SK-N-SH treated with all-trans-retinoic acid at 6 μM for 48 hours (cell line): ENCODE measurements around the gene MIPOL1.

Source experiments
- ATAC-seq: fragments of 200-7000 bp; cut with Tn5 transposase; 3 replicates; pipeline ENCODE4 v1.9.1; 2020; ENCODE audit warnings: mild to moderate bottlenecking, moderate library complexity
- BACH2 ChIP-seq: fragments of 250-450 bp; sonication (Bioruptor Pico); IDR thresholded peaks from 2 replicates; pipeline ENCODE4 v1.9.0; 2021; ENCODE audit warnings: mild to moderate bottlenecking, borderline replicate concordance
- CREB5 ChIP-seq: fragments of 250-450 bp; sonication (Bioruptor Pico); IDR thresholded peaks from 2 replicates; pipeline ENCODE4 v1.5.1; 2020; ENCODE audit warnings: low read depth, mild to moderate bottlenecking, moderate library complexity
- CSDC2 ChIP-seq: fragments of 250-450 bp; sonication (Bioruptor Pico); IDR thresholded peaks from 2 replicates; pipeline ENCODE4 v1.5.0; 2020; ENCODE audit warnings: mild to moderate bottlenecking, moderate library complexity
- CSRNP3 ChIP-seq: fragments of 250-450 bp; sonication (Bioruptor Pico); IDR thresholded peaks from 2 replicates; pipeline ENCODE4 v1.5.1; 2021; ENCODE audit warnings: mild to moderate bottlenecking, moderate library complexity
- OSR1 ChIP-seq: fragments of 250-450 bp; sonication (Bioruptor Pico); IDR thresholded peaks from 2 replicates; pipeline ENCODE4 v1.8.0; 2022; ENCODE audit warnings: moderate library complexity, mild to moderate bottlenecking, inconsistent platforms
- PATZ1 ChIP-seq: fragments of 250-450 bp; sonication (Bioruptor Pico); IDR thresholded peaks from 2 replicates; pipeline ENCODE4 v1.8.0; 2020; ENCODE audit warnings: mild to moderate bottlenecking, moderate library complexity, borderline replicate concordance
- POU6F1 ChIP-seq: fragments of 250-450 bp; sonication (Bioruptor Pico); IDR thresholded peaks from 2 replicates; pipeline ENCODE4 v1.8.0; 2021; ENCODE audit warnings: low read depth, mild to moderate bottlenecking, moderate library complexity, borderline replicate concordance
- PPARA ChIP-seq: fragments of 250-450 bp; sonication (Bioruptor Pico); IDR thresholded peaks from 2 replicates; pipeline ENCODE4 v1.5.0; 2020; ENCODE audit warnings: mild to moderate bottlenecking, borderline replicate concordance
- SNAI2 ChIP-seq: fragments of 250-450 bp; sonication (Bioruptor Pico); IDR thresholded peaks from 2 replicates; pipeline ENCODE4 v1.5.0; 2020; ENCODE audit warnings: mild to moderate bottlenecking, moderate library complexity
- TSHZ2 ChIP-seq: fragments of 250-450 bp; sonication (Bioruptor Pico); IDR thresholded peaks from 2 replicates; pipeline ENCODE4 v1.5.0; 2020; ENCODE audit warnings: mild to moderate bottlenecking, moderate library complexity
- ZFP3 ChIP-seq: fragments of 250-450 bp; sonication (Bioruptor Pico); IDR thresholded peaks from 2 replicates; pipeline ENCODE4 v1.5.0; 2020; ENCODE audit warnings: mild to moderate bottlenecking, moderate library complexity
- ZFP30 ChIP-seq: fragments of 450-650 bp; formaldehyde crosslinking; IDR thresholded peaks from 2 replicates; pipeline ENCODE4 v1.5.0; 2022; ENCODE audit warnings: mild to moderate bottlenecking, moderate library complexity
- ZNF70 ChIP-seq: fragments of 450-650 bp; formaldehyde crosslinking; IDR thresholded peaks from 2 replicates; pipeline ENCODE4 v1.5.0; 2020; ENCODE audit warnings: mild to moderate bottlenecking, moderate library complexity
- ZNF8 ChIP-seq: fragments of 450-650 bp; formaldehyde crosslinking; IDR thresholded peaks from 2 replicates; pipeline ENCODE4 v1.5.0; 2020; ENCODE audit warnings: mild to moderate bottlenecking, moderate library complexity

Gene MIPOL1

GRCh38 chr14:37515771-37516170 is 318.0 kb downstream of the MIPOL1 start:
- no peak for ATAC-seq
- TF ChIP-seq ZNF70 (no peak), BACH2 (CRISPR knock-in tag) (no peak), POU6F1 (CRISPR knock-in tag) (no peak), PPARA (CRISPR knock-in tag) (no peak)
- TF ChIP-seq, all 23 proteins: peak for 0

- TF ChIP-seq ZNF8 (CRISPR knock-in tag) (no peak), TSHZ2 (CRISPR knock-in tag) (no peak), POU6F1 (CRISPR knock-in tag) (no peak), CSDC2 (CRISPR knock-in tag) (no peak), SNAI2 (CRISPR knock-in tag) (no peak), PATZ1 (CRISPR knock-in tag) (no peak), PPARA (CRISPR knock-in tag) (no peak)
- TF ChIP-seq, all 23 proteins: peak for 0
- no peak for ATAC-seq
Observed at GRCh38 chr14:37526994-37527393, 329.3 kb downstream of the MIPOL1 start.

GRCh38 chr14:37539992-37540391 is 342.3 kb downstream of the MIPOL1 start:
- no peak for ATAC-seq

More at GRCh38 chr14:37539992-37540391, 342.3 kb downstream of the MIPOL1 start:
- TF ChIP-seq ZNF70 (no peak), ZFP3 (CRISPR knock-in tag) (no peak), CSRNP3 (CRISPR knock-in tag) (no peak), BACH2 (CRISPR knock-in tag) (no peak), PATZ1 (CRISPR knock-in tag) (no peak), OSR1 (CRISPR knock-in tag) (no peak), CREB5 (CRISPR knock-in tag) (no peak), POU6F1 (CRISPR knock-in tag) (no peak), SNAI2 (CRISPR knock-in tag) (no peak), ZFP30 (no peak)
